CD8-positive, alpha-beta memory T cell (primary cell): Measurements from ENCODE around the gene NPL. TPM values are rescaled to one million over a fixed set of nuclear protein-coding genes. Genes with fewer than 3 reads are reported as not detected.

Experiments used
- CTCF ChIA-PET: fragments of 350-600 bp; sonication (Branson Sonifier 250); formaldehyde crosslinking; loops from one replicate; lab custom pipeline; 2021; ENCODE audit warnings: antibody characterized with exemption; lab: Charles Lee
- POLR2A ChIA-PET: fragments of 350-600 bp; sonication (Branson Sonifier 250); formaldehyde crosslinking; loops from one replicate; lab custom pipeline; 2021; ENCODE audit warnings: antibody characterized with exemption; lab: Charles Lee
- DNase-seq, 5 donors: peaks; one replicate each; pipeline versions ENCODE4 v3.0.0 to v3.0.0-alpha.2; 2020 to 2022; ENCODE audit warnings: mixed read lengths in 1 of 5
- H3K27ac ChIP-seq: one replicate; pipeline ENCODE4 v1.7.0; 2013; ENCODE audit warnings: low read depth, mild to moderate bottlenecking, low read length, moderate library complexity
- H3K27me3 ChIP-seq: 2 replicates; pipeline ENCODE4 v1.7.0; 2013; ENCODE audit warnings: low read length, mild to moderate bottlenecking; ENCODE audit not compliant: insufficient read depth, poor library complexity, severe bottlenecking
- H3K36me3 ChIP-seq: 2 replicates; pipeline ENCODE4 v1.7.0; 2013; ENCODE audit warnings: mild to moderate bottlenecking, low read length, moderate library complexity; ENCODE audit not compliant: insufficient read depth
- H3K4me1 ChIP-seq: 2 replicates; pipeline ENCODE4 v1.7.0; 2013; ENCODE audit warnings: mild to moderate bottlenecking, low read length, moderate library complexity; ENCODE audit not compliant: insufficient read depth
- H3K4me3 ChIP-seq: 2 replicates; pipeline ENCODE4 v1.7.0; 2013; ENCODE audit warnings: mild to moderate bottlenecking, low read length
- H3K9me3 ChIP-seq: 2 replicates; pipeline ENCODE4 v1.7.0; 2013; ENCODE audit warnings: mild to moderate bottlenecking, low read length
- H3K27ac Mint-ChIP-seq, 8 donors: one replicate each; pipeline ENCODE4 v1.8.0; 2020 to 2021; ENCODE audit warnings: mixed read lengths in 8 of 8, mild to moderate bottlenecking in 6 of 8, inconsistent platforms in 3 of 8, moderate library complexity in 3 of 8
- H3K27me3 Mint-ChIP-seq, 2 donors: one replicate each; pipeline ENCODE4 v1.8.0; 2020 to 2021; ENCODE audit warnings: mixed read lengths in 2 of 2, mild to moderate bottlenecking in 1 of 2, moderate library complexity in 1 of 2
- H3K36me3 Mint-ChIP-seq, 3 donors: one replicate each; pipeline ENCODE4 v1.8.0; 2020 to 2021; ENCODE audit warnings: mixed read lengths in 3 of 3, inconsistent platforms in 1 of 3, mild to moderate bottlenecking in 1 of 3
- H3K4me1 Mint-ChIP-seq, 3 donors: one replicate each; pipeline ENCODE4 v1.8.0; 2020 to 2021; ENCODE audit warnings: mixed read lengths in 3 of 3, inconsistent platforms in 1 of 3, mild to moderate bottlenecking in 1 of 3
- H3K4me3 Mint-ChIP-seq, 7 donors: one replicate each; pipeline ENCODE4 v1.8.0; 2020 to 2021; ENCODE audit warnings: mixed read lengths in 7 of 7, mild to moderate bottlenecking in 6 of 7, moderate library complexity in 4 of 7, inconsistent platforms in 2 of 7
- H3K9me3 Mint-ChIP-seq, 5 donors: one replicate each; pipeline ENCODE4 v1.8.0; 2020 to 2022; ENCODE audit warnings: mixed read lengths in 5 of 5, mild to moderate bottlenecking in 3 of 5, moderate library complexity in 2 of 5, inconsistent platforms in 1 of 5
- polyA plus RNA-seq: library from polyadenylated mRNA; unstranded; fragments of 300-500 nt; fragmentation: Illumina TruSeq; gene quantifications from one replicate; pipeline ENCODE4 v1.2.3, GENCODE V29; 2021
- total RNA-seq, 2 experiments: library from RNA; stranded (reverse); gene quantifications; one replicate each; pipeline ENCODE4 v1.2.3, GENCODE V29; 2021

Gene NPL
- total and polyA plus RNA-seq, 3 experiments from 2014 or later, result 8.5 to 12.3 (median 9.3) TPM

DNA sequence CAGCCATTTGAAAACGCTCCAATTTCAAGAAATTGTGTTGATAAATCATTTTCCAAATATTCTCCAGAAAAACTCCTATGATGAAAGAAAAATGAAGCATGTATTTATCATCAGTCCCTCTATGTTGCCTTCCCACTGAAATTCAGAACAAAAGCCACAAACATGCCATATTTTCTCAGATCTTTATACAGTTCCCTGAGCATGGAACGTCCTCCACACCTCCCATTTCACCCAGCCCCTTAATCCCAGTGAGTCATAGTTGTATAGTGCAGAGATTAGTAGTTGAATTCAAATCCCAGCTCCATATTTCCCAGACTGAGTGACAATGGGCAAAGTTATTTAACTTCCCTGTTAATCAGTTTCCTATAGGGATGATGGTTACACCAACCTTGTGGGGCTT is 20.6 kb upstream of the NPL start:
- POLR2A ChIA-PET, result no interaction called here
- Mint-ChIP-seq H3K27ac (no peak overlapping the region), H3K27me3 (peaks cover 12 to 36% of the 10 kb centered on the region in 2 donors), H3K4me3 (no peak overlapping the region), H3K36me3 (peaks cover 0 to 4% (median 0%) of the 10 kb centered on the region in 3 donors), H3K9me3 (peaks cover 0 to under 1% (median 0%) of the 10 kb centered on the region in 5 donors), H3K4me1 (no peaks in the 10 kb centered on the region)
- no peak for DNase-seq
- H3K27ac ChIP-seq, result no peak overlapping the region
- H3K9me3 ChIP-seq, result no peaks in the 10 kb centered on the region
- no peaks in the 10 kb centered on the region for H3K27me3 ChIP-seq
- no peak overlapping the region for H3K4me3 ChIP-seq
- no peaks in the 10 kb centered on the region for H3K36me3 ChIP-seq
- CTCF ChIA-PET, result no interaction called here
- no peaks in the 10 kb centered on the region for H3K4me1 ChIP-seq

DNA sequence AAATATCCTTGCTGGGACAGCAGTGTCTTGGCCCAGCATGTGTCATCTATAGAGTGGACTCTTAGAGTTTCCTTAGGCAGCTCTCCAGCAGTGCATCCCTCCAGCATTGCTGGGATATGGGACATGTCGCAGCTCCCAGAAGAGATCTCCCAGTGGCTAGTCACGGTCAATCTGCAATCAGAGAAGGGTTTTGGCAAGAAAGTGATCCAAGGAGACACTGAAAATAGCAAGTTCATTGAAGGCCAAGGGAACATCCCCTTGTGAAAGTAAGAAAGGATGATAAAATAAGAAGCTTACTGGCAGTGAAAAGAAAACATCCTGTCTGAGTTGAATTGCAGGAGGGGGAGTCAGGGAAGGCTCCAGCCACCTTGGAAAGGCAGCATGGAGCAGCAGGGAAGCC is 19.3 kb upstream of the NPL start:
- no peak for DNase-seq
- Mint-ChIP-seq H3K4me3 (no peak overlapping the region), H3K4me1 (no peaks in the 10 kb centered on the region), H3K27ac (no peak overlapping the region), H3K27me3 (peaks cover 8 to 41% of the 10 kb centered on the region in 2 donors), H3K9me3 (peaks cover 0 to 2% (median 0%) of the 10 kb centered on the region in 5 donors), H3K36me3 (peaks cover 0 to 9% (median 0%) of the 10 kb centered on the region in 3 donors)
- Histone ChIP-seq H3K36me3 (no peaks in the 10 kb centered on the region), H3K9me3 (no peaks in the 10 kb centered on the region), H3K27ac (no peak overlapping the region), H3K4me3 (no peak overlapping the region), H3K27me3 (no peaks in the 10 kb centered on the region), H3K4me1 (no peaks in the 10 kb centered on the region)
- POLR2A ChIA-PET, result no interaction called here
- CTCF ChIA-PET, result interaction anchor here (1.5 kb wide), 1 partner anchor 12 kb away, joined by 4 read pairs; no protein-coding TSS in a partner anchor

DNA sequence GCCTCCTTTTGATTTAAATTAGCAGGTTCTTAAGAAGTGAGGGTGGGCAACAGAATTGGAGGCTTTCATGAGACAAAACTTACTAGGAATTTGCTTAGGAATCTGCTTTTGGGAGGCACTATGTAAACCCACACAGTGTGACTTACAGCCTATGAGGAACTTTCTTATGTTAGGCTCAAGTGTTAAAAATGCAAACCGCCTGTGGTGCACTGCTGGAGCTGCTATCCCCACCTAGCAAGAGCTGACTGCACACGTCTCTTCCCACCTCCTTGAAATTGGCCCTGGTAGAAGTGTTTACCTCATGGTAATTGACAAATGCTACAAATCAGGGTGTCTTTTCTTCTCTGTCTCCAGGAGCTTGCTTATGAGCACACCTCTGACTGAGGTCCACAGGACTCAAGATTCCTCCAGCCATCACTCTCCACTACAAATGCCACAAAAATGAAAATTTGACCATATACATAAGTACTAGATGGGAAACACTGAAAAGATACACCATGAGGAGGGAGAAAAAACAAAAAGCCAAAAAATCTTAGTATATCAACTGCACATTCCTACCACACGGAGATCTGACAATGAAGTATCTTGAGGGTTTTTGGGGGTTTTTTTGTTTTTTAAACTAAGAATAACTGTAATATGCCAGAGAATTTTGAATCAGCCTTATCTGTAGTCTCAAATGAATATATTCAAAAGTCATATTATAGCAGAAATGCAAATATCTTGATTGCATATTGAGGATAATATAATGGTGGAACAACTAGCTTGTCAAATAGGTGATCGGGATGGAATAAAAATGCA is 18.2 kb upstream of the NPL start:
- CTCF ChIA-PET, result interaction anchor here (1.0 kb wide), 1 partner anchor 11 kb away, joined by 3 read pairs; no protein-coding TSS in a partner anchor
- Mint-ChIP-seq H3K4me3 (no peak overlapping the region), H3K36me3 (peaks cover 0 to 9% (median 0%) of the 10 kb centered on the region in 3 donors), H3K4me1 (no peaks in the 10 kb centered on the region), H3K27ac (no peak overlapping the region), H3K27me3 (peaks cover 6 to 43% of the 10 kb centered on the region in 2 donors), H3K9me3 (peaks cover 0 to 2% (median 0%) of the 10 kb centered on the region in 5 donors)
- POLR2A ChIA-PET, result no interaction called here
- Histone ChIP-seq H3K4me1 (no peaks in the 10 kb centered on the region), H3K27ac (no peak overlapping the region), H3K36me3 (no peaks in the 10 kb centered on the region), H3K4me3 (no peak overlapping the region), H3K9me3 (no peaks in the 10 kb centered on the region), H3K27me3 (no peaks in the 10 kb centered on the region)
- no peak for DNase-seq

DNA sequence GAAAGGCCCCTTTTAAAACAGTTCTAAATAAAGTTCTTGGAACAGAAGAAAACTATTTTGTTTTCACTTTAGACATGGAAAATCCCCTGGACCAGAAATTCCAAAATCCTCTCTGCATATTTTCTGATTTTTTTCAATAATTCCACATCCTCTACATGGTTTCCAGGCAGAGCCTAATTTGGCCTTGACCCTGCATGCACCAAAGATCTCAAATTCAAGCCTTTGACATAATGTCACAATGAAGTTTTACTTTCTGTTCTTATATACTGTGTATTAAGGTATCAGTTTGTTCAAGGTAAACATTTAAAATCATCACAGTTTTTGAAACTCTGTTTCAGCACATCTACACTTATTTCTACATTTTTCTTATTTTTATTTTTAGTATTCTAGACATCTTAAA is 12.2 kb upstream of the NPL start:
- CTCF ChIA-PET, result no interaction called here
- peaks cover 4 to 29% of the 10 kb centered on the region in 2 donors for H3K27me3 Mint-ChIP-seq
- POLR2A ChIA-PET, result no interaction called here

GRCh38 chr1:182778862-182779261 is 10.7 kb upstream of the NPL start:
- peaks cover 0 to 2% (median 0%) of the 10 kb centered on the region in 3 donors for H3K4me1 Mint-ChIP-seq
- Histone ChIP-seq H3K9me3 (no peaks in the 10 kb centered on the region), H3K36me3 (no peaks in the 10 kb centered on the region), H3K27ac (no peak overlapping the region), H3K27me3 (no peaks in the 10 kb centered on the region), H3K4me1 (no peaks in the 10 kb centered on the region), H3K4me3 (no peak overlapping the region)
- H3K4me3 Mint-ChIP-seq, result no peak overlapping the region
- peaks cover 0 to 6% (median 0%) of the 10 kb centered on the region in 3 donors for H3K36me3 Mint-ChIP-seq
- H3K9me3 Mint-ChIP-seq, result peaks cover 0 to 2% (median 0%) of the 10 kb centered on the region in 5 donors
- CTCF ChIA-PET, result no interaction called here
- peaks cover 3 to 31% of the 10 kb centered on the region in 2 donors for H3K27me3 Mint-ChIP-seq
- H3K27ac Mint-ChIP-seq, result no peak overlapping the region
- no peak for DNase-seq
- POLR2A ChIA-PET, result no interaction called here

More for the DNA sequence above, 12.2 kb upstream of the NPL start:
- no peak for DNase-seq
- peak overlapping the region in 1 of 8 donors; percentile 22 for H3K27ac Mint-ChIP-seq
- Histone ChIP-seq H3K27me3 (no peaks in the 10 kb centered on the region), H3K4me3 (no peak overlapping the region), H3K9me3 (no peaks in the 10 kb centered on the region), H3K36me3 (no peaks in the 10 kb centered on the region), H3K27ac (no peak overlapping the region), H3K4me1 (no peaks in the 10 kb centered on the region)
- H3K4me3 Mint-ChIP-seq, result no peak overlapping the region
- H3K4me1 Mint-ChIP-seq, result peaks cover 0 to 2% (median 0%) of the 10 kb centered on the region in 3 donors
- peaks cover 0 to 2% (median 0%) of the 10 kb centered on the region in 5 donors for H3K9me3 Mint-ChIP-seq
- peaks cover 0 to 9% (median 0%) of the 10 kb centered on the region in 3 donors for H3K36me3 Mint-ChIP-seq

- Mint-ChIP-seq H3K4me3 (no peak overlapping the region), H3K4me1 (peaks cover 0 to 2% (median 0%) of the 10 kb centered on the region in 3 donors), H3K27ac (no peak overlapping the region), H3K27me3 (peaks cover 3 to 25% of the 10 kb centered on the region in 2 donors), H3K9me3 (no peaks in the 10 kb centered on the region), H3K36me3 (no peaks in the 10 kb centered on the region)
- ChIA-PET POLR2A (no interaction called here), CTCF (no interaction called here)
- H3K9me3 ChIP-seq, result no peaks in the 10 kb centered on the region
- H3K4me1 ChIP-seq, result no peaks in the 10 kb centered on the region
- H3K27ac ChIP-seq, result no peak overlapping the region
- H3K36me3 ChIP-seq, result no peaks in the 10 kb centered on the region
- DNase-seq, result no peak
- H3K4me3 ChIP-seq, result no peak overlapping the region
- no peaks in the 10 kb centered on the region for H3K27me3 ChIP-seq
Measured at GRCh38 chr1:182779530-182779929, 10.0 kb upstream of the NPL start.

DNA sequence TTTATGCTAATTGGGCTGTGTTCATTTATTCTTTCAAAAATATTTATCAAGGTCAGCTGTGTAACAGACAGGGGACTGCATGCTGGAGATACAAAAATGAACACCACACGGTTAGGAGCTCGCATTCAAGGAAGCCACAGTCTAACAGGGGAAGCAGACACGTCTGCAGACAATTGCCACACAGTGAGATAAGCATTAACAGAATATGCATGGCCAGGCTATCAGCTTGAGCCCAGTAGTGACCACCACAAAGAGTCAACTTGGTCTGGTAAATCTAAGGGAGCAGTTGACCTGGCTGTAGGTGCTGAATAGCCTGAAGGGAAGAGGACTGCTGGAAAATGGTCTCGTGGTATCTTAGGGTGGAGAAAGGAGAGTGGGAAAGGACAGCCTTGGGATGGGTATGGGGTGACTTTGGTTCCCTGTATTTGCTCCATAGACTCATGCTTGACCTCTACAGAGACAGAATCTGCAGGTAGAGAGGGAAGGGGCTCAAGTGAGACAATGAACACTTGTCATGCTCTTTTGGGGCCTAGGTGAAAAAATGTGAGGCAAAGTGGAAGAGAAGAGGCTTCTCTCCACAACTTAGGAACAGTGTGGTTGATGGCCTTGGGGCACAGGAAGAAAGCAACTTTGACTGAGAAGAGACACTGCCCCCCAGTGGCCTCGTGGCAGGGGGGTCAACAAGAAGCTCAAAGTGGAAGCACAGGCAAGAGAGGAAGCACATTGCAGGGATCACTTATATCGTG is 7.6 kb upstream of the NPL start:
- H3K27me3 Mint-ChIP-seq, result peaks cover 0 to 14% of the 10 kb centered on the region in 2 donors
- peaks cover 0 to 2% (median 0%) of the 10 kb centered on the region in 3 donors for H3K4me1 Mint-ChIP-seq
- CTCF ChIA-PET, result interaction anchor here (0.7 to 12.7 kb wide), 17 partner anchors 9 to 349 kb away, joined by 3 to 306 read pairs (median 4); partner anchors contain the start of gene RNASEL
- no peaks in the 10 kb centered on the region for H3K9me3 Mint-ChIP-seq
- no peak overlapping the region for H3K4me3 ChIP-seq
- no peaks in the 10 kb centered on the region for H3K4me1 ChIP-seq
- peak; percentile 38 to 72 (median 47) for DNase-seq
- no peaks in the 10 kb centered on the region for H3K9me3 ChIP-seq
- H3K4me3 Mint-ChIP-seq, result no peak overlapping the region
- peak overlapping the region in 1 of 8 donors; percentile 38 for H3K27ac Mint-ChIP-seq
- H3K36me3 ChIP-seq, result no peaks in the 10 kb centered on the region
- no peak overlapping the region for H3K27ac ChIP-seq
- POLR2A ChIA-PET, result interaction anchor here (1.0 to 1.5 kb wide), 2 partner anchors 178 to 181 kb away, joined by 3 to 6 read pairs; partner anchors contain the start of gene RGS16
- no peaks in the 10 kb centered on the region for H3K27me3 ChIP-seq
- no peaks in the 10 kb centered on the region for H3K36me3 Mint-ChIP-seq
